Measurements from ENCODE around the gene MTCP1. TPM values are rescaled to one million over a fixed set of nuclear protein-coding genes. Genes with fewer than 3 reads are reported as not detected.

The MTCP1 gene
- total and polyA plus RNA-seq, 2 of the 8 experiments (the other 6 are each of a cell fraction or from before 2014, with no cell fraction given): 1.2 to 12.3 TPM

GRCh38 chrX:155020591-155020990 lies 50.3 kb downstream of the MTCP1 start:
- H4K20me1 ChIP-seq (replicated peaks in 1 of 2; ENCODE audit: control insufficient read depth in 1 of 2, insufficient read depth in 2 of 2, low read length in 2 of 2): no peaks in the 10 kb centered on the region
- H3K4ac ChIP-seq (replicated peaks; ENCODE audit: insufficient read length, low read depth, low read length): no peak overlapping the region
- H2AFZ ChIP-seq (ENCODE audit: low read length): no peak overlapping the region
- no peaks in the 10 kb centered on the region for H3K23me2 ChIP-seq (ENCODE audit: low read depth, low read length)
- no peaks in the 10 kb centered on the region for H3K9me3 ChIP-seq (ENCODE audit: insufficient read depth in 2 of 2, low read depth in 1 of 2, low read length in 1 of 2)
- H4K5ac ChIP-seq (ENCODE audit: insufficient read length, low read depth, low read length): no peak overlapping the region
- no peaks in the 10 kb centered on the region for H3K79me2 ChIP-seq (ENCODE audit: control insufficient read depth in 1 of 2, insufficient read depth in 2 of 2, low read length in 2 of 2)
- H3K18ac ChIP-seq (ENCODE audit: extremely low read depth, low read length): no peak overlapping the region
- CTCF ChIA-PET (ENCODE audit: partially characterized antibody): no interaction called here
- no peak overlapping the region for H3K56ac ChIP-seq (replicated peaks; ENCODE audit: insufficient read length, low read depth, low read length)
- TF ChIP-seq MAX (IDR thresholded peaks at IDR 0.05) (no peak), POLR2AphosphoS5 (IDR thresholded peaks at IDR 0.05; ENCODE audit: low read depth, low read length) (no peak), SP1 (IDR thresholded peaks at IDR 0.05; ENCODE audit: low read depth, low read length) (no peak), MAFK (IDR thresholded peaks at IDR 0.05; ENCODE audit: low read depth, low read length) (no peak), TCF12 (IDR thresholded peaks at IDR 0.05; ENCODE audit: low read depth, low read length) (no peak), TAF1 (IDR thresholded peaks at IDR 0.05; ENCODE audit: low read depth, low read length) (no peak), KDM1A (IDR thresholded peaks at IDR 0.05; ENCODE audit: borderline replicate concordance, low read length) (no peak), BCL11A (IDR thresholded peaks at IDR 0.05; ENCODE audit: low read depth in 2 of 2, low read length in 2 of 2) (no peak), HDAC6 (IDR thresholded peaks at IDR 0.05; ENCODE audit: low read depth, low read length) (no peak), SIN3A (conservative IDR thresholded peaks at IDR 0.05 in 1 of 2, IDR thresholded peaks at IDR 0.05 in 1 of 2; ENCODE audit: low read depth in 1 of 2, low read length in 2 of 2) (no peak), BRCA1 (IDR thresholded peaks at IDR 0.05; ENCODE audit: low read depth, low read length) (no peak)
- 82% methylated on average over 3 of the region's 3 CpGs; no CpG with 5 or more reads in 1 of the 2 experiments for WGBS, 2 experiments (ENCODE audit: extremely low coverage in 1 of 2, insufficient coverage in 1 of 2, insufficient read length in 1 of 2, insufficient replicate concordance in 2 of 2, low coverage in 1 of 2, low lambda C conversion rate in 2 of 2, missing lambda C conversion rate in 1 of 2)
- H4K91ac ChIP-seq (replicated peaks; ENCODE audit: insufficient read length, low read length): no peak overlapping the region
- H3K4me3 ChIP-seq (ENCODE audit: extremely low read depth in 1 of 4, insufficient read depth in 2 of 4, low read depth in 3 of 4, low read length in 4 of 4): no peak overlapping the region
- no peaks in the 10 kb centered on the region for H3K4me1 ChIP-seq (replicated peaks in 1 of 4; ENCODE audit: control insufficient read depth in 3 of 4, insufficient read depth in 4 of 4, low read length in 3 of 4)
- no peak overlapping the region for H2BK5ac ChIP-seq (ENCODE audit: low read depth, low read length)
- DNase-seq (ENCODE audit: low read depth in 1 of 2, low spot score in 2 of 2) (no peak), FAIRE-seq (no peak)
- H2BK120ac ChIP-seq (replicated peaks; ENCODE audit: low read depth, low read length): no peak overlapping the region
- POLR2A ChIA-PET (ENCODE audit: partially characterized antibody): no interaction called here
- H3K36me3 ChIP-seq (ENCODE audit: control insufficient read depth in 2 of 4, insufficient read depth in 4 of 4, low read length in 3 of 4): no peaks in the 10 kb centered on the region
- no peak overlapping the region for H3K23ac ChIP-seq (ENCODE audit: insufficient read length)
- H4K8ac ChIP-seq (ENCODE audit: extremely low read depth, insufficient read depth, low read length): no peak overlapping the region
- no peaks in the 10 kb centered on the region for H3K79me1 ChIP-seq (ENCODE audit: low read depth, low read length)
- no peak overlapping the region for H2BK15ac ChIP-seq (ENCODE audit: low read length)
- H3K27ac ChIP-seq (ENCODE audit: low read depth, low read length): no peak overlapping the region
- H3K14ac ChIP-seq (ENCODE audit: insufficient read length): no peak overlapping the region
- no peak overlapping the region for H3K9ac ChIP-seq (replicated peaks in 1 of 4; ENCODE audit: extremely low read depth in 1 of 4, low read depth in 3 of 4, low read length in 3 of 4)
- no peak overlapping the region for H2AK5ac ChIP-seq (ENCODE audit: low read depth, low read length)
- no peaks in the 10 kb centered on the region for H3K27me3 ChIP-seq (replicated peaks in 1 of 4; ENCODE audit: control insufficient read depth in 3 of 4, extremely low read depth in 1 of 4, insufficient read depth in 3 of 4, low read length in 3 of 4)
- H2BK12ac ChIP-seq (ENCODE audit: low read depth, low read length): no peak overlapping the region
- H3K4me2 ChIP-seq (ENCODE audit: insufficient read depth in 1 of 2, low read depth in 2 of 2, low read length in 2 of 2): no peak overlapping the region
- no peak overlapping the region for H2BK20ac ChIP-seq (ENCODE audit: low read length)
